PC-3 (cell line): ENCODE results near the gene ITGA3. TPM values are rescaled to one million over a fixed set of nuclear protein-coding genes. Genes with fewer than 3 reads are reported as not detected.

Experiments used
- ATAC-seq: fragments of 200-7000 bp; cut with Tn5 transposase; 2 replicates; pipeline ENCODE4 v1.9.1; 2020; ENCODE audit warnings: mild to moderate bottlenecking, moderate library complexity
- BruUV-seq: library from RNA; stranded (reverse); fragments of 400-500 nt; replicated peaks from 2 replicates; lab custom pipeline; 2021; lab: Mats Ljungman, UMichigan
- CTCF ChIA-PET: fragments of 300-600 bp; sonication (Branson Sonifier 250); formaldehyde crosslinking; loops from one replicate; lab custom pipeline; 2022; ENCODE audit warnings: antibody characterized with exemption; lab: Charles Lee
- POLR2A ChIA-PET: fragments of 300-600 bp; sonication (Branson Sonifier 250); formaldehyde crosslinking; loops from one replicate; lab custom pipeline; 2022; ENCODE audit warnings: antibody characterized with exemption; ENCODE audit not compliant: unreplicated experiment; lab: Charles Lee
- DNase-seq: peaks from one replicate; pipeline ENCODE4 v3.0.0-alpha.2; 2015
- H2AFZ ChIP-seq: fragments of 300-600 bp; sonication (generic); 2 replicates; pipeline ENCODE4 v1.6.0; 2016; ENCODE audit warnings: antibody characterized with exemption, low read length
- H3F3A ChIP-seq: fragments of 300-600 bp; sonication (generic); one replicate; pipeline ENCODE4 v1.6.0; 2017; ENCODE audit warnings: antibody characterized with exemption, low read length, control low read depth, mild to moderate bottlenecking; ENCODE audit not compliant: unreplicated experiment
- H3K27ac ChIP-seq: fragments of 300-600 bp; sonication (generic); 2 replicates; pipeline ENCODE4 v1.5.1; 2016; ENCODE audit warnings: mild to moderate bottlenecking, low read length
- H3K27me3 ChIP-seq: fragments of 300-600 bp; sonication (generic); 2 replicates; pipeline ENCODE4 v1.6.1; 2016; ENCODE audit warnings: low read length, mixed read lengths
- H3K36me3 ChIP-seq: fragments of 300-600 bp; sonication (generic); 2 replicates; pipeline ENCODE4 v1.6.1; 2016; ENCODE audit warnings: low read depth, mixed run types, low read length, mixed read lengths
- H3K4me1 ChIP-seq: fragments of 300-600 bp; sonication (generic); 2 replicates; pipeline ENCODE4 v1.5.1; 2016; ENCODE audit warnings: low read length; ENCODE audit not compliant: insufficient read depth
- H3K4me2 ChIP-seq: fragments of 300-600 bp; sonication (generic); 2 replicates; pipeline ENCODE4 v1.6.0; 2016; ENCODE audit warnings: low read length
- H3K4me3 ChIP-seq: fragments of 300-600 bp; sonication (generic); 2 replicates; pipeline ENCODE4 v1.5.1; 2016; ENCODE audit warnings: mild to moderate bottlenecking, low read length, mixed read lengths
- H3K79me2 ChIP-seq: fragments of 300-600 bp; sonication (generic); 2 replicates; pipeline ENCODE4 v1.6.1; 2017; ENCODE audit warnings: low read length, mixed read lengths
- H3K9ac ChIP-seq: fragments of 300-600 bp; sonication (generic); 2 replicates; pipeline ENCODE4 v1.6.0; 2016; ENCODE audit warnings: mild to moderate bottlenecking, low read length
- H3K9me2 ChIP-seq: fragments of 300-600 bp; sonication (generic); replicated peaks from 2 replicates; pipeline ENCODE4 v1.6.1; 2016; ENCODE audit warnings: mixed run types, low read length, mixed read lengths
- H3K9me3 ChIP-seq: fragments of 300-600 bp; sonication (generic); 2 replicates; pipeline ENCODE4 v1.6.1; 2016; ENCODE audit warnings: low read length, mixed read lengths
- H4K20me1 ChIP-seq: fragments of 300-600 bp; sonication (generic); 2 replicates; pipeline ENCODE4 v1.6.1; 2016; ENCODE audit warnings: low read length, mixed read lengths
- CTCF ChIP-seq: fragments of 300-600 bp; sonication (generic); conservative IDR thresholded peaks from 2 replicates; pipeline ENCODE4 v1.5.1; 2017; ENCODE audit warnings: antibody characterized with exemption, low read depth, mild to moderate bottlenecking, low read length
- EZH2 ChIP-seq: fragments of 300-600 bp; sonication (generic); IDR thresholded peaks from one replicate; pipeline ENCODE4 v1.6.1; 2017; ENCODE audit warnings: antibody characterized with exemption, mild to moderate bottlenecking, low read length; ENCODE audit not compliant: unreplicated experiment
- EZH2phosphoT487 ChIP-seq: fragments of 300-600 bp; sonication (generic); IDR thresholded peaks from 2 replicates; pipeline ENCODE4 v1.6.1; 2018; ENCODE audit warnings: mild to moderate bottlenecking, antibody characterized with exemption, low read length, borderline replicate concordance
- intact Hi-C: fragments of 100-400 bp; cut with micrococcal nuclease; formaldehyde crosslinking; loops from 2 replicates; pipeline ENCODE4 v1.9.0; 2023
- total RNA-seq: library from RNA; depleted of rRNA; stranded (reverse); fragments of >200 nt; gene quantifications from 2 replicates; pipeline ENCODE4 v1.2.3, GENCODE V29; 2014

ITGA3 gene
- total RNA-seq, 1 experiment from 2014 or later = 598 TPM

GRCh38 chr17:50018909-50019308 lies 37.0 kb upstream of the ITGA3 start:
- H3K4me3 ChIP-seq = no peak overlapping the region
- H3K27me3 ChIP-seq = no peaks in the 10 kb centered on the region
- no peak overlapping the region for H3K9ac ChIP-seq
- no peaks in the 10 kb centered on the region for H3K36me3 ChIP-seq
- H3K79me2 ChIP-seq = no peaks in the 10 kb centered on the region
- BruUV-seq = no TSS peak
- H2AFZ ChIP-seq = no peak overlapping the region
- H3K9me2 ChIP-seq = no peaks in the 10 kb centered on the region
- H3F3A ChIP-seq = peaks cover 6% of the 10 kb centered on the region
- no peak overlapping the region for H3K4me2 ChIP-seq
- H3K9me3 ChIP-seq = 0 out of 2 replicates have a peak, but pooled peaks cover 9% of the 10 kb centered on the region
- TF ChIP-seq CTCF = no peak
- TF ChIP-seq EZH2 = no peak
- TF ChIP-seq EZH2phosphoT487 = no peak
- ATAC-seq (no peak), DNase-seq (no peak)
- H4K20me1 ChIP-seq = no peaks in the 10 kb centered on the region
- no peaks in the 10 kb centered on the region for H3K4me1 ChIP-seq
- ChIA-PET CTCF (interaction anchor here (0.6 kb wide), 1 partner anchor 871 kb away, joined by 9 read pairs; no protein-coding TSS in a partner anchor), POLR2A (no interaction called here)
- intact Hi-C loops = no loop called here
- no peak overlapping the region for H3K27ac ChIP-seq

- peaks cover 16% of the 10 kb centered on the region for H3F3A ChIP-seq
- no peak overlapping the region for H3K27ac ChIP-seq
- no peak for DNase-seq
- H3K4me3 ChIP-seq = no peak overlapping the region
- no peak for ATAC-seq
- CTCF ChIA-PET = interaction anchor here (1.2 kb wide), 1 partner anchor 73 kb away, joined by 5 read pairs; no protein-coding TSS in a partner anchor
- peaks cover 8% of the 10 kb centered on the region for H3K9me3 ChIP-seq
- POLR2A ChIA-PET = no interaction called here
- H3K27me3 ChIP-seq = no peaks in the 10 kb centered on the region
- H2AFZ ChIP-seq = no peak overlapping the region
- H3K36me3 ChIP-seq = no peaks in the 10 kb centered on the region
- no peaks in the 10 kb centered on the region for H3K9me2 ChIP-seq
- H4K20me1 ChIP-seq = no peaks in the 10 kb centered on the region
- no peaks in the 10 kb centered on the region for H3K79me2 ChIP-seq
- no peak overlapping the region for H3K4me2 ChIP-seq
- no TSS peak for BruUV-seq
- TF ChIP-seq EZH2 (no peak), EZH2phosphoT487 (no peak), CTCF (no peak)
- H3K4me1 ChIP-seq = peaks cover under 1% of the 10 kb centered on the region; the same call in 1 of the 2 replicates
- intact Hi-C loops = no loop called here
- H3K9ac ChIP-seq = no peak overlapping the region
Observed at GRCh38 chr17:50020841-50021599, 34.9 kb upstream of the ITGA3 start.
